IMR-90 (cell line): Measurements from ENCODE around the gene NLRP1. TPM values are rescaled to one million over a fixed set of nuclear protein-coding genes. Genes with fewer than 3 reads are reported as not detected.

ENCODE experiments used
- ATAC-seq: fragments of 200-7000 bp; cut with Tn5 transposase; 2 replicates; pipeline ENCODE4 v1.9.1; 2020; ENCODE audit warnings: low read depth, mild to moderate bottlenecking, moderate library complexity
- BruUV-seq: library from RNA; stranded (reverse); fragments of 400-500 nt; replicated peaks from 2 replicates; lab custom pipeline; 2021; lab: Mats Ljungman, UMichigan
- CTCF ChIA-PET: fragments of 300-600 bp; formaldehyde crosslinking; extraction: SDS; loops from one replicate; lab custom pipeline; 2021; ENCODE audit warnings: antibody characterized with exemption; lab: Yijun Ruan, JAX
- POLR2A ChIA-PET: fragments of 300-600 bp; sonication (Branson Sonifier 250); formaldehyde crosslinking; loops from one replicate; lab custom pipeline; 2022; ENCODE audit warnings: antibody characterized with exemption; ENCODE audit not compliant: unreplicated experiment; lab: Charles Lee
- DNase-seq: peaks from one replicate; pipeline ENCODE4 v3.0.0; 2013
- H2AFZ ChIP-seq: replicated peaks from 2 replicates; pipeline ENCODE3; 2013; ENCODE audit warnings: low read length, mild to moderate bottlenecking; ENCODE audit not compliant: poor library complexity
- H2AK5ac ChIP-seq: 2 replicates; pipeline ENCODE4 v1.6.1; 2013; ENCODE audit warnings: low read depth, low read length, inconsistent platforms
- H2AK9ac ChIP-seq: replicated peaks from 2 replicates; pipeline ENCODE3; 2013; ENCODE audit warnings: mild to moderate bottlenecking, low read depth, low read length, moderate library complexity; ENCODE audit not compliant: poor library complexity
- H2BK120ac ChIP-seq: 2 replicates; pipeline ENCODE4 v1.6.1; 2013; ENCODE audit warnings: low read depth, low read length, inconsistent platforms
- H2BK15ac ChIP-seq: 3 replicates; pipeline ENCODE4 v1.6.1; 2013; ENCODE audit warnings: low read depth, low read length, inconsistent platforms
- H2BK20ac ChIP-seq: 2 replicates; pipeline ENCODE4 v1.6.1; 2013; ENCODE audit warnings: low read depth, mild to moderate bottlenecking, inconsistent platforms, low read length, moderate library complexity
- H2BK5ac ChIP-seq: 2 replicates; pipeline ENCODE4 v1.6.1; 2013; ENCODE audit warnings: mild to moderate bottlenecking, low read depth, low read length, inconsistent platforms; ENCODE audit not compliant: poor library complexity, severe bottlenecking
- H3K14ac ChIP-seq: replicated peaks from 2 replicates; pipeline ENCODE4 v1.6.1; 2013; ENCODE audit warnings: low read depth, low read length, inconsistent platforms
- H3K18ac ChIP-seq: 2 replicates; pipeline ENCODE4 v1.6.1; 2013; ENCODE audit warnings: low read depth, low read length, control low read depth
- H3K23ac ChIP-seq: 2 replicates; pipeline ENCODE4 v1.6.1; 2013; ENCODE audit warnings: low read depth, low read length, inconsistent platforms
- H3K27ac ChIP-seq: 2 replicates; pipeline ENCODE4 v1.5.1; 2013; ENCODE audit warnings: mild to moderate bottlenecking, control low read depth, low read length; ENCODE audit not compliant: insufficient read depth
- H3K27me3 ChIP-seq: 2 replicates; pipeline ENCODE4 v1.6.1; 2013; ENCODE audit warnings: low read length; ENCODE audit not compliant: control insufficient read depth, insufficient read depth
- H3K36me3 ChIP-seq: 2 replicates; pipeline ENCODE4 v1.6.1; 2013; ENCODE audit warnings: low read length, mixed read lengths; ENCODE audit not compliant: control insufficient read depth, insufficient read depth
- H3K4ac ChIP-seq: 2 replicates; pipeline ENCODE4 v1.6.1; 2013; ENCODE audit warnings: low read depth, low read length, inconsistent platforms
- H3K4me1 ChIP-seq: 2 replicates; pipeline ENCODE4 v1.6.1; 2013; ENCODE audit warnings: low read length, mixed read lengths; ENCODE audit not compliant: control insufficient read depth, insufficient read depth
- H3K4me2 ChIP-seq: 2 replicates; pipeline ENCODE4 v1.6.1; 2013; ENCODE audit warnings: low read depth, mild to moderate bottlenecking, control low read depth, low read length, moderate library complexity
- H3K4me3 ChIP-seq: 2 replicates; pipeline ENCODE4 v1.5.1; 2013; ENCODE audit warnings: low read depth, mild to moderate bottlenecking, control low read depth, low read length, moderate library complexity; ENCODE audit not compliant: insufficient read depth
- H3K56ac ChIP-seq: 2 replicates; pipeline ENCODE4 v1.6.1; 2013; ENCODE audit warnings: low read length, inconsistent platforms; ENCODE audit not compliant: insufficient read depth; ENCODE audit errors: extremely low read depth
- H3K79me1 ChIP-seq, 2 experiments: 2 replicates each; pipeline ENCODE4 v1.6.1; 2013; ENCODE audit warnings: low read length in 2 of 2, inconsistent platforms in 1 of 2, low read depth in 1 of 2
- H3K9ac ChIP-seq: 2 replicates; pipeline ENCODE4 v1.6.1; 2013; ENCODE audit warnings: low read depth, low read length, control low read depth
- H3K9me1 ChIP-seq: 2 replicates; pipeline ENCODE4 v1.6.1; 2013; ENCODE audit warnings: low read length, inconsistent platforms; ENCODE audit not compliant: insufficient read depth
- H3K9me3 ChIP-seq: 2 replicates; pipeline ENCODE4 v1.6.1; 2013; ENCODE audit warnings: low read length; ENCODE audit not compliant: control insufficient read depth, insufficient read depth
- H4K20me1 ChIP-seq: 2 replicates; pipeline ENCODE4 v1.6.1; 2013; ENCODE audit warnings: low read length, inconsistent platforms; ENCODE audit not compliant: insufficient read depth
- H4K5ac ChIP-seq: 2 replicates; pipeline ENCODE4 v1.6.1; 2013; ENCODE audit warnings: mild to moderate bottlenecking, low read depth, low read length, control low read depth
- H4K8ac ChIP-seq, 2 experiments: 2 replicates each; pipeline ENCODE4 v1.6.1; 2013; ENCODE audit warnings: low read depth in 2 of 2, low read length in 2 of 2, control low read depth in 1 of 2, inconsistent platforms in 1 of 2
- H4K91ac ChIP-seq: 2 replicates; pipeline ENCODE4 v1.6.1; 2013; ENCODE audit warnings: low read depth, low read length, inconsistent platforms; ENCODE audit not compliant: insufficient read depth
- BHLHE40 ChIP-seq: fragments of 150-350 bp; IDR thresholded peaks from 2 replicates; pipeline ENCODE4 v1.6.1; 2016; ENCODE audit warnings: mild to moderate bottlenecking, low read depth, low read length
- CEBPB ChIP-seq: IDR thresholded peaks from 2 replicates; pipeline ENCODE4 v1.6.1; 2012; ENCODE audit warnings: low read depth, low read length, improper control_type of control experiment
- ELK1 ChIP-seq: fragments of 150-350 bp; IDR thresholded peaks from 2 replicates; pipeline ENCODE4 v1.6.1; 2016; ENCODE audit warnings: low read depth, mild to moderate bottlenecking, low read length, moderate library complexity, borderline replicate concordance
- MAFK ChIP-seq: IDR thresholded peaks from 2 replicates; pipeline ENCODE4 v1.6.1; 2012; ENCODE audit warnings: low read depth, low read length, improper control_type of control experiment
- RCOR1 ChIP-seq: IDR thresholded peaks from 2 replicates; pipeline ENCODE4 v1.6.1; 2012; ENCODE audit warnings: mild to moderate bottlenecking, low read length, improper control_type of control experiment; ENCODE audit not compliant: insufficient replicate concordance
- SMC3 ChIP-seq: fragments of 150-350 bp; IDR thresholded peaks from 2 replicates; pipeline ENCODE4 v1.6.1; 2016; ENCODE audit warnings: low read depth, mild to moderate bottlenecking, antibody characterized with exemption, low read length, moderate library complexity
- WGBS, 2 experiments: methylation state at CpG; one replicate each; pipeline versions ENCODE4 v1.1.5 to v1.1.7; 2013; ENCODE audit warnings: missing lambda C conversion rate in 2 of 2; ENCODE audit not compliant: insufficient read length in 1 of 2; ENCODE audit errors: extremely low coverage in 2 of 2; 5-methylcytosine and 5-hydroxymethylcytosine counted together
- dilution Hi-C: fragments of 300-500 bp; cut with HindIII; formaldehyde crosslinking; loops from one replicate; pipeline ENCODE4 v1.14.3; 2018; ENCODE audit warnings: low sequenced_read_pairs; ENCODE audit not compliant: unreplicated experiment
- in situ Hi-C: fragments of 300-500 bp; cut with MboI; formaldehyde crosslinking; loops from 3 replicates; pipeline ENCODE4 v1.14.3; 2019; ENCODE audit warnings: low sequenced_read_pairs, inconsistent platforms, mixed read lengths
- intact Hi-C: fragments of 100-400 bp; cut with micrococcal nuclease; formaldehyde crosslinking; loops from 2 replicates; pipeline ENCODE4 v1.10.0; 2022
- polyA plus RNA-seq, 3 experiments: library from polyadenylated mRNA; depleted of rRNA; stranded (reverse); fragments of >200 nt; gene quantifications; 2 replicates each; pipeline ENCODE4 v1.2.3, GENCODE V29; 2012; ENCODE audit warnings: low replicate concordance in 1 of 3
- total RNA-seq: library from RNA; depleted of rRNA; stranded (reverse); fragments of >200 nt; gene quantifications from 2 replicates; pipeline ENCODE4 v1.2.3, GENCODE V29; 2012

NLRP1 gene
- total and polyA plus RNA-seq, 2 of the 4 experiments (the other 2 are of a cell fraction): 134 to 340 TPM

GRCh38 chr17:5502552-5502951 lies 81.8 kb downstream of the NLRP1 start:
- H4K8ac ChIP-seq: no peak overlapping the region
- H3K4me2 ChIP-seq: no peak overlapping the region
- H3K56ac ChIP-seq: no peak overlapping the region
- H4K5ac ChIP-seq: no peak overlapping the region
- no peak overlapping the region for H3K27ac ChIP-seq
- DNase-seq: no peak
- peaks cover 3% of the 10 kb centered on the region for H3K9me1 ChIP-seq
- peaks cover 4% of the 10 kb centered on the region; the same call in 1 of the 2 replicates for H3K4me1 ChIP-seq
- no peak overlapping the region for H2BK120ac ChIP-seq
- WGBS, 2 experiments: 96 to 100% methylated on average over 2 to 4 of the region's 4 CpGs
- POLR2A ChIA-PET: interaction anchor here (0.6 kb wide), 1 partner anchor 1854 kb away, joined by 3 read pairs; no protein-coding TSS in a partner anchor
- no peak overlapping the region for H2BK15ac ChIP-seq
- in situ Hi-C loops (no loop called here), intact Hi-C loops (no loop called here), dilution Hi-C loops (no loop called here)
- H3K9me3 ChIP-seq: no peaks in the 10 kb centered on the region
- CTCF ChIA-PET: no interaction called here
- peaks cover 1% of the 10 kb centered on the region; the same call in 1 of the 2 replicates for H3K36me3 ChIP-seq
- H4K20me1 ChIP-seq: no peaks in the 10 kb centered on the region
- no peak for TF ChIP-seq CEBPB
- no peak for TF ChIP-seq RCOR1
- no peak for TF ChIP-seq SMC3
- TF ChIP-seq BHLHE40: no peak
- no peak for TF ChIP-seq ELK1
- no peak for TF ChIP-seq MAFK
- H2AK9ac ChIP-seq: peak overlapping the region; percentile 19
- H2AK5ac ChIP-seq: no peak overlapping the region
- peaks cover 9 to 20% of the 10 kb centered on the region in 2 experiments for H3K79me1 ChIP-seq
- no peak overlapping the region for H2AFZ ChIP-seq
- no peak overlapping the region for H3K9ac ChIP-seq
- H3K14ac ChIP-seq: no peak overlapping the region
- H3K18ac ChIP-seq: no peak overlapping the region
- ATAC-seq: no peak
- no peaks in the 10 kb centered on the region for H3K27me3 ChIP-seq
- H2BK5ac ChIP-seq: no peak overlapping the region
- H2BK20ac ChIP-seq: no peak overlapping the region
- H3K4ac ChIP-seq: no peak overlapping the region
- no TSS peak for BruUV-seq
- no peak overlapping the region for H3K23ac ChIP-seq
- no peak overlapping the region for H3K4me3 ChIP-seq
- no peak overlapping the region for H4K91ac ChIP-seq
